WI38 (cell line): Measurements from ENCODE around the gene REXO2.

Experiments
- H3K4me3 ChIP-seq: 2 replicates; pipeline ENCODE4 v1.5.1; 2011; ENCODE audit warnings: low read depth, mild to moderate bottlenecking, control low read depth, low read length
- TF ChIP-seq, protein P1 (sequence below): IDR thresholded peaks from 2 replicates; pipeline ENCODE4 v1.5.1; 2012; ENCODE audit warnings: low read depth, mild to moderate bottlenecking, control low read depth, low read length

The REXO2 gene

DNA sequence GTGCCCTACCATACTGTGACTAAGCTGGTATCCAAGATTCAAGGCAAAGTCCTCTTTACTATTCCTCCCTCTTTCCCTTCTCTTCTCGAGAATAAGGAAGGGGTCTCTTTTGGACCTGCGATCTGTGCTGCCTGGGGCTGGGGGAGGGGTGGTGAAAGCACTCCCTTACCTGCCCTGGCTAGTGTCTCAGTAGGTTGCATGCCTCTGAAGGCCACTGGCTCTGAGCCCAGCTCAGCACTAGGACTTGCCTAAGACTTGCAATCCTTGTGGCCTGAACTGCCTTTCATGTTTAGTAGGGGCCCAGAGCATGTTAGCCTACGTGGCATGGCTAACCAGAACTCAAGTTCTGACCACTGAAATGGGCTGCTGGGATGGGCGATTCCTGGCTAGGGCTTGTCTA lies 13.0 kb upstream of the REXO2 start:
- TF ChIP-seq, protein P1, sequence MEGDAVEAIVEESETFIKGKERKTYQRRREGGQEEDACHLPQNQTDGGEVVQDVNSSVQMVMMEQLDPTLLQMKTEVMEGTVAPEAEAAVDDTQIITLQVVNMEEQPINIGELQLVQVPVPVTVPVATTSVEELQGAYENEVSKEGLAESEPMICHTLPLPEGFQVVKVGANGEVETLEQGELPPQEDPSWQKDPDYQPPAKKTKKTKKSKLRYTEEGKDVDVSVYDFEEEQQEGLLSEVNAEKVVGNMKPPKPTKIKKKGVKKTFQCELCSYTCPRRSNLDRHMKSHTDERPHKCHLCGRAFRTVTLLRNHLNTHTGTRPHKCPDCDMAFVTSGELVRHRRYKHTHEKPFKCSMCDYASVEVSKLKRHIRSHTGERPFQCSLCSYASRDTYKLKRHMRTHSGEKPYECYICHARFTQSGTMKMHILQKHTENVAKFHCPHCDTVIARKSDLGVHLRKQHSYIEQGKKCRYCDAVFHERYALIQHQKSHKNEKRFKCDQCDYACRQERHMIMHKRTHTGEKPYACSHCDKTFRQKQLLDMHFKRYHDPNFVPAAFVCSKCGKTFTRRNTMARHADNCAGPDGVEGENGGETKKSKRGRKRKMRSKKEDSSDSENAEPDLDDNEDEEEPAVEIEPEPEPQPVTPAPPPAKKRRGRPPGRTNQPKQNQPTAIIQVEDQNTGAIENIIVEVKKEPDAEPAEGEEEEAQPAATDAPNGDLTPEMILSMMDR, result no peak
- no peak overlapping the region for H3K4me3 ChIP-seq

DNA sequence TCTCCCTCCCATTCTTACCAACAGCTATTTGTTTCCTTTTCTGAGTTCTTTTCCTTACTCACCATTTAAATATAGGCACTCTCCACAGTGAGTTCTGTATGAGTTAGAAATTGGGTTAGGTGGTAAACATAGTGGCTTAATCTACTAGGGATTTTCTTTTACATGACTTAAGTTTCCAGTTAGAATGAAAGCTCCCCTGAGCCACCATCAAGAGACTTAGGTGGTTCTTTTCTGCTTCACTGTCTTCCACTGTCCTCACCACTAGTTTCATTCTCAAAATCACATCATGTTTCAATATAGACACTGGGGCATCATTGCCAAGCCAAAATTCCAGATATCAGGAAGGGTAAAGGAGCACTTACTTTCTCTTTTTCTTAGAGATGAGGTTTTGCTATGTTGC lies 9.0 kb upstream of the REXO2 start:
- no peak overlapping the region for H3K4me3 ChIP-seq
- TF ChIP-seq, protein P1, result no peak

GRCh38 chr11:114432893-114433292 lies 6.4 kb upstream of the REXO2 start:
- TF ChIP-seq, protein P1, result no peak
- no peak overlapping the region for H3K4me3 ChIP-seq

- TF ChIP-seq, protein P1, result no peak
- H3K4me3 ChIP-seq, result no peak overlapping the region
These were observed 5.9 kb upstream of the REXO2 start for GRCh38 chr11:114433376-114433775.

GRCh38 chr11:114438303-114438702 lies 964 bp upstream of the REXO2 start:
- TF ChIP-seq, protein P1, result no peak
- no peak overlapping the region for H3K4me3 ChIP-seq

GRCh38 chr11:114440121-114440860 lies 1.0 kb downstream of the REXO2 start:
- TF ChIP-seq, protein P1, result no peak
- H3K4me3 ChIP-seq, result peak overlapping the region; percentile 97

DNA sequence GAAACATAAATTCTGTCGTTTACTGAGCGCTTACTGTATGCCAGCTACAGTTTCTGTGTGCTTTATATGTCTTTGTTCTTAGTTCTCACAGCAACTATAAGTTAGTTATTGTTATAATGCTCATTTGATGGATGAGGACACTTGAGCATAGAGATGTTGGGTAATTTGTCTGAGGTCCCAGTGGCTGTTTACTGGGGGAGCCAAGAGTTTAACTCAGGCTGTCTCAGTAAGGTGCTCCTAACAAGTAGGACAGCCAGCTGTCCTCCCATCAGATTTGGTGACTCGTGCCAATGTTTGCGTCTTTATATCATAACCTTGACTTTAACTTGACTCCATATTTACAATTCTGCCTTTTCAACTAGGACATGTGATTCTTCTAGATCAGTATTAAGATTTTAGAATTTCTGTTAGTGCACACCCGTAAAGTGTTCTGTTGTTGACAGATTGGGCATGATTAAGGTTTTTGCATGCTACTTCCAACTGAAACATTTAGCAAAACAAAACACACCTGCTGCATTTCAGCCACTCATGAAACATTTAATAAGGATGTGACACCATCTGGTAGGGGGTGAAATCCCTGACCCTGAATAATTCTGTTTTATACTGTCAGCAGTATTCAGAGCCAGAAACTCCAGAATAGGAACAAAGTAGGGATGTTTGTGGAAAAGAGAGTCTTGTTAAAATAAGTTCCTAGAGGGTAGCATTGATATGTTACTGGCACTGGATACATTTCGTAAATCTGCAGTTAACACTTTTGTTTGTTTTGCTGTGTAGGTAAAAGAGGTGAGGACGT lies 1.9 kb downstream of the REXO2 start:
- TF ChIP-seq, protein P1, result no peak
- peak overlapping the region; percentile 97 for H3K4me3 ChIP-seq
